NCI-H748 (cell line): ENCODE measurements around the gene DCAF11.

Source experiments
- DNase-seq: peaks from one replicate; lab custom pipeline; 2025; ENCODE audit not compliant: unreplicated experiment; lab: John Stamatoyannopoulos, UW

DCAF11 gene

GRCh38 chr14:24114532-24115421 lies at the start of gene DCAF11, which contains the start of gene NRL:
DCAF11 (plus strand) TSS chr14:24114777; CDS start chr14:24115595, 818 bp downstream.
NRL (minus strand) TSS chr14:24114949; CDS start chr14:24082848, 32,101 bp downstream.
- peak; percentile 99 for DNase-seq

- DNase-seq: no peak
Measured at GRCh38 chr14:24064856-24065255, 49.7 kb upstream of the DCAF11 start.

GRCh38 chr14:24065408-24065807 lies 49.2 kb upstream of the DCAF11 start:
- no peak for DNase-seq

GRCh38 chr14:24066496-24067132 lies 48.0 kb upstream of the DCAF11 start:
- DNase-seq: no peak

GRCh38 chr14:24067133-24068082 lies 47.2 kb upstream of the DCAF11 start:
- DNase-seq: no peak

GRCh38 chr14:24068711-24069410 lies 45.7 kb upstream of the DCAF11 start:
- DNase-seq: no peak

- no peak for DNase-seq
Measured at GRCh38 chr14:24069411-24069735, 45.2 kb upstream of the DCAF11 start.

GRCh38 chr14:24070285-24071143 lies 44.1 kb upstream of the DCAF11 start:
- no peak for DNase-seq

- no peak for DNase-seq
Measured at GRCh38 chr14:24071144-24071697, 43.4 kb upstream of the DCAF11 start, which contains the start of gene CPNE6. CPNE6 (plus strand) TSS chr14:24071562; CDS start chr14:24072937, 1,375 bp downstream.

- DNase-seq: no peak
Measured at GRCh38 chr14:24071836-24072430, 42.6 kb upstream of the DCAF11 start.

GRCh38 chr14:24072436-24072835 lies 42.1 kb upstream of the DCAF11 start:
- no peak for DNase-seq

- no peak for DNase-seq
Measured at GRCh38 chr14:24072881-24073877, 41.4 kb upstream of the DCAF11 start.

GRCh38 chr14:24074625-24075484 lies 39.7 kb upstream of the DCAF11 start:
- DNase-seq: no peak

- DNase-seq: no peak
Measured at GRCh38 chr14:24075485-24076301, 38.9 kb upstream of the DCAF11 start.

- no peak for DNase-seq
Measured at GRCh38 chr14:24076302-24076601, 38.3 kb upstream of the DCAF11 start.

GRCh38 chr14:24077086-24077485 lies 37.5 kb upstream of the DCAF11 start:
- DNase-seq: no peak
